ENCODE data around the gene ZFHX3. TPM values are rescaled to one million over a fixed set of nuclear protein-coding genes. Genes with fewer than 3 reads are reported as not detected.

ZFHX3 gene
- polyA plus RNA-seq, 1 donor from 2014 or later: 26.4 TPM

DNA sequence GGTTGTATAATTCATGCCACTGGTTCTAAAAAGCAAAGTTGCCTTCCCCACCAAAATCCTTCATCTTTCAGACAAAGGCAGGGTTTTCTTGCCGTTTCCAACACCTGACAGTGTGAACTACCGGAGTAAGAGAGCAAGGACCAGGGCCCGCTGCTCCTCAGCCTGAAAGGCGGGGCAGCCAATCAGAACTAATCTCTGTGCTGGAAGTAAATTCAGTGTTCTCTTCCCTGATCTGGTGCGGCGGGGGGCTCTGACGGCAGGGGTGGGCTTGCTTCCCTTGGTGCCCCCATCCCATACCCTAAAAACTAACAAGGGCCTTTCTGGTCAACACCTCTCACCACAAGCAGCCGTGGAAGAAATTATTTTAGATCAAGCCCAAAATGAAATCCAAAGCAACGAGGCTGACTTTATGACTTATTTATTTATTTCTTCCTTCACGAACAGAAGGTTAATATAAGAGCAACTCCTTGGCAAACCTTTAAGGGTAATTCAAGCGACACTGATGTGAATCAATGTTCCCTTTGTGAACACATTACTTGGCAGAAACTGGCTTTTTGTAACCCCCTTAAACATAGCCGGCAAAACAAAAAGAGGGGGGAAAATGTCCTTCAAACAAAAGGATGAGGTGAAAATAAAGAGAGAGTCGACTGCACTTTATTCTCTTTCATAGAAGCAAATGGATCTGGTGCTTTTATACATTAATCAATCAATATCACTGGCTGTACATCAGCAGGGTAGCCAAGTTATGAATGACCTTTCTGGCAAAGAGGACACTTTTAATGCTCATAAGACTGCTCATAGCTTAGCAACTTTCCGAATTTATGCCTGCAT is 189.9 kb downstream of the ZFHX3 start:
- no peak for TF ChIP-seq MXI1 (conservative IDR thresholded peaks at IDR 0.05; ENCODE audit: poor library complexity, severe bottlenecking)
- TF ChIP-seq, protein P1, sequence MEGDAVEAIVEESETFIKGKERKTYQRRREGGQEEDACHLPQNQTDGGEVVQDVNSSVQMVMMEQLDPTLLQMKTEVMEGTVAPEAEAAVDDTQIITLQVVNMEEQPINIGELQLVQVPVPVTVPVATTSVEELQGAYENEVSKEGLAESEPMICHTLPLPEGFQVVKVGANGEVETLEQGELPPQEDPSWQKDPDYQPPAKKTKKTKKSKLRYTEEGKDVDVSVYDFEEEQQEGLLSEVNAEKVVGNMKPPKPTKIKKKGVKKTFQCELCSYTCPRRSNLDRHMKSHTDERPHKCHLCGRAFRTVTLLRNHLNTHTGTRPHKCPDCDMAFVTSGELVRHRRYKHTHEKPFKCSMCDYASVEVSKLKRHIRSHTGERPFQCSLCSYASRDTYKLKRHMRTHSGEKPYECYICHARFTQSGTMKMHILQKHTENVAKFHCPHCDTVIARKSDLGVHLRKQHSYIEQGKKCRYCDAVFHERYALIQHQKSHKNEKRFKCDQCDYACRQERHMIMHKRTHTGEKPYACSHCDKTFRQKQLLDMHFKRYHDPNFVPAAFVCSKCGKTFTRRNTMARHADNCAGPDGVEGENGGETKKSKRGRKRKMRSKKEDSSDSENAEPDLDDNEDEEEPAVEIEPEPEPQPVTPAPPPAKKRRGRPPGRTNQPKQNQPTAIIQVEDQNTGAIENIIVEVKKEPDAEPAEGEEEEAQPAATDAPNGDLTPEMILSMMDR (IDR thresholded peaks at IDR 0.05; ENCODE audit: poor library complexity, severe bottlenecking): no peak
- Histone ChIP-seq H3K9ac (ENCODE audit: low read length) (no peak overlapping the region), H3K79me2 (replicated peaks; ENCODE audit: insufficient read depth, low read length) (peaks cover 97% of the 10 kb centered on the region), H3K9me2 (ENCODE audit: insufficient read depth, low read length) (no peaks in the 10 kb centered on the region), H3K4me2 (ENCODE audit: low read length) (no peak overlapping the region), H3K27me3 (ENCODE audit: insufficient read depth, low read depth, low read length) (no peaks in the 10 kb centered on the region), H3K9me3 (ENCODE audit: low read length) (no peaks in the 10 kb centered on the region), H2AFZ (ENCODE audit: low read depth, low read length) (no peak overlapping the region), H3F3A (ENCODE audit: insufficient read depth, low read length, poor library complexity, severe bottlenecking) (peaks cover 19% of the 10 kb centered on the region), H3K27ac (ENCODE audit: low read length) (no peak overlapping the region), H3K4me3 (ENCODE audit: low read length) (no peak overlapping the region), H3K36me3 (ENCODE audit: insufficient read depth, low read length) (no peaks in the 10 kb centered on the region), H4K20me1 (ENCODE audit: insufficient read depth) (peaks cover 5% of the 10 kb centered on the region)

DNA sequence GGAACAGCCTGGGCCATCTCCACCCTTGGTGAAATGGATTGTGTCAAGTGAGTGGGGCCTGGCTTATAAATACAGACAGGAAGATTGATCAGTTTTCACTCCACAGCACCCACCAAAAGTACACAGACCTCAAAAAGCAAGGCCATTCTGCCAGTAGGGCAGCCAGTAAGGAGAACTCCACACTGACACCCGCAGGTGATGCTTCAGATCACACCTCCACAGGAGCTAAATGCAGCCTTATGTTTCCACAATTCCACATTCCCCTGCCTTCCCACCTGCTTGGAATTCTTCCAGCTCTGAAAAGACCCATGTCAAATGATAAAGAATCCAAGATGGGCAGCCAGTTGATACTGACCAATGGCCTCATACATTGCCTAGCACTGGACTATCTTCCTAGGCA is 191.1 kb downstream of the ZFHX3 start:
- H3K27me3 ChIP-seq (ENCODE audit: insufficient read depth, low read depth, low read length): no peaks in the 10 kb centered on the region
- H3K27ac ChIP-seq (ENCODE audit: low read length): no peak overlapping the region

DNA sequence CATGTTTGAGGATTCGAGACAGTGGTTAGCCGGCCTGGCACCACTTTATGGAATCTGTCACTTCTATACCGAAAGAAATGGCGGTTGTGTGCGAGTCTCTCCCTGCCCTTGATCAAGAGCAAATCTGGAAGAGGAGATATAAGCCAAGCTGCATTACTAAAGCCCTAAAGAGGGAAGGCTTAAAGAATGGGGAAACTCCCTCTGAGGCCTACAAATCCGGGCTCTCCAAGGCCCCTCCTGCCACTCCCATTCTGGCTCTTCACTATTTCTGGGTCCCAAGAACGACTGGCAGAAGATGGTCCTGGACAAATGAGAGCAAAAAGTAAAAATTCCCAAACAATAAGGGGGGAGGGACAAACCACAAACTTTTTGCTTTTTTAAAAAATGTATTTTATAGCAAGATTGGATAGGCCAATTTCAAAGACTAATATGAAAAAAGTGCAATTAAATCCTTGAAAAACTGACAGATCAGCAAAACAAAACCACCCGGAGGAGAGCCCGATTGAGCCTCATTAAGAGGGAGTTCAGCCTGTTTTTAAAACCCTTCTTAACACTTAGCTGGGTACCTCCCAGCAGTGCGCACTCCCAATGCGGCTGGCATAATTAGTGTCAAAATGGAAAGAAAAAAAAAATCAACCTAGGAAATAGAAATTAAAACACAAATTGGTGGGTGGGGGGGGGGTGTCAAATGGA is 193.5 kb downstream of the ZFHX3 start:
- Histone ChIP-seq H3K79me2 (replicated peaks; ENCODE audit: insufficient read depth, low read length) (peaks cover 97% of the 10 kb centered on the region), H3K4me3 (ENCODE audit: low read length) (no peak overlapping the region), H3K9me3 (ENCODE audit: low read length) (no peaks in the 10 kb centered on the region), H3K9me2 (ENCODE audit: insufficient read depth, low read length) (no peaks in the 10 kb centered on the region), H3K36me3 (ENCODE audit: insufficient read depth, low read length) (no peaks in the 10 kb centered on the region), H3F3A (ENCODE audit: insufficient read depth, low read length, poor library complexity, severe bottlenecking) (peaks cover 18% of the 10 kb centered on the region), H3K27ac (ENCODE audit: low read length) (peak overlapping the region; percentile 5), H2AFZ (ENCODE audit: low read depth, low read length) (no peak overlapping the region), H3K27me3 (ENCODE audit: insufficient read depth, low read depth, low read length) (no peaks in the 10 kb centered on the region), H3K9ac (ENCODE audit: low read length) (no peak overlapping the region), H4K20me1 (ENCODE audit: insufficient read depth) (peaks cover 3% of the 10 kb centered on the region), H3K4me2 (ENCODE audit: low read length) (no peak overlapping the region)
- TF ChIP-seq MXI1 (conservative IDR thresholded peaks at IDR 0.05; ENCODE audit: poor library complexity, severe bottlenecking) (no peak), SMC3 (conservative IDR thresholded peaks at IDR 0.05; ENCODE audit: poor library complexity) (no peak), RAD21 (conservative IDR thresholded peaks at IDR 0.05) (no peak), EZH2 (IDR thresholded peaks at IDR 0.05; ENCODE audit: borderline replicate concordance, insufficient read depth, low read length, poor library complexity, severe bottlenecking) (no peak), TAF1 (IDR thresholded peaks at IDR 0.05; ENCODE audit: low read depth) (no peak)
- TF ChIP-seq, protein P2, sequence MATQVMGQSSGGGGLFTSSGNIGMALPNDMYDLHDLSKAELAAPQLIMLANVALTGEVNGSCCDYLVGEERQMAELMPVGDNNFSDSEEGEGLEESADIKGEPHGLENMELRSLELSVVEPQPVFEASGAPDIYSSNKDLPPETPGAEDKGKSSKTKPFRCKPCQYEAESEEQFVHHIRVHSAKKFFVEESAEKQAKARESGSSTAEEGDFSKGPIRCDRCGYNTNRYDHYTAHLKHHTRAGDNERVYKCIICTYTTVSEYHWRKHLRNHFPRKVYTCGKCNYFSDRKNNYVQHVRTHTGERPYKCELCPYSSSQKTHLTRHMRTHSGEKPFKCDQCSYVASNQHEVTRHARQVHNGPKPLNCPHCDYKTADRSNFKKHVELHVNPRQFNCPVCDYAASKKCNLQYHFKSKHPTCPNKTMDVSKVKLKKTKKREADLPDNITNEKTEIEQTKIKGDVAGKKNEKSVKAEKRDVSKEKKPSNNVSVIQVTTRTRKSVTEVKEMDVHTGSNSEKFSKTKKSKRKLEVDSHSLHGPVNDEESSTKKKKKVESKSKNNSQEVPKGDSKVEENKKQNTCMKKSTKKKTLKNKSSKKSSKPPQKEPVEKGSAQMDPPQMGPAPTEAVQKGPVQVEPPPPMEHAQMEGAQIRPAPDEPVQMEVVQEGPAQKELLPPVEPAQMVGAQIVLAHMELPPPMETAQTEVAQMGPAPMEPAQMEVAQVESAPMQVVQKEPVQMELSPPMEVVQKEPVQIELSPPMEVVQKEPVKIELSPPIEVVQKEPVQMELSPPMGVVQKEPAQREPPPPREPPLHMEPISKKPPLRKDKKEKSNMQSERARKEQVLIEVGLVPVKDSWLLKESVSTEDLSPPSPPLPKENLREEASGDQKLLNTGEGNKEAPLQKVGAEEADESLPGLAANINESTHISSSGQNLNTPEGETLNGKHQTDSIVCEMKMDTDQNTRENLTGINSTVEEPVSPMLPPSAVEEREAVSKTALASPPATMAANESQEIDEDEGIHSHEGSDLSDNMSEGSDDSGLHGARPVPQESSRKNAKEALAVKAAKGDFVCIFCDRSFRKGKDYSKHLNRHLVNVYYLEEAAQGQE (IDR thresholded peaks at IDR 0.05; ENCODE audit: borderline replicate concordance): no peak
- TF ChIP-seq, protein P1 (IDR thresholded peaks at IDR 0.05; ENCODE audit: poor library complexity, severe bottlenecking): no peak

More for the DNA sequence above, 191.1 kb downstream of the ZFHX3 start:
- Histone ChIP-seq H3F3A (ENCODE audit: insufficient read depth, low read length, poor library complexity, severe bottlenecking) (peaks cover 20% of the 10 kb centered on the region), H3K9me2 (ENCODE audit: insufficient read depth, low read length) (no peaks in the 10 kb centered on the region), H2AFZ (ENCODE audit: low read depth, low read length) (no peak overlapping the region), H3K4me2 (ENCODE audit: low read length) (no peak overlapping the region), H3K9ac (ENCODE audit: low read length) (no peak overlapping the region), H3K4me3 (ENCODE audit: low read length) (no peak overlapping the region), H4K20me1 (ENCODE audit: insufficient read depth) (peaks cover 5% of the 10 kb centered on the region), H3K36me3 (ENCODE audit: insufficient read depth, low read length) (no peaks in the 10 kb centered on the region), H3K79me2 (replicated peaks; ENCODE audit: insufficient read depth, low read length) (peaks cover 97% of the 10 kb centered on the region), H3K9me3 (ENCODE audit: low read length) (no peaks in the 10 kb centered on the region)
- TF ChIP-seq RAD21 (conservative IDR thresholded peaks at IDR 0.05) (peak; percentile 14), EZH2 (IDR thresholded peaks at IDR 0.05; ENCODE audit: borderline replicate concordance, insufficient read depth, low read length, poor library complexity, severe bottlenecking) (no peak), EP300 (conservative IDR thresholded peaks at IDR 0.05; ENCODE audit: poor library complexity, severe bottlenecking) (no peak), SMC3 (conservative IDR thresholded peaks at IDR 0.05; ENCODE audit: poor library complexity) (peak; percentile 23)
- TF ChIP-seq, protein P1 (IDR thresholded peaks at IDR 0.05; ENCODE audit: poor library complexity, severe bottlenecking): peak; percentile 37

Measured in neural cell (in vitro differentiated cells).